SH-SY5Y (cell line): ENCODE measurements around the gene RBM4B.

Source experiments
- GATA2 ChIP-seq: IDR thresholded peaks from 2 replicates; pipeline ENCODE4 v1.6.1; 2011; ENCODE audit warnings: mild to moderate bottlenecking, low read depth, low read length
- GATA3 ChIP-seq: IDR thresholded peaks from 2 replicates; pipeline ENCODE4 v1.6.1; 2011; ENCODE audit warnings: low read depth, mild to moderate bottlenecking, low read length, moderate library complexity

- TF ChIP-seq GATA2 (no peak), GATA3 (no peak)
Measured at GRCh38 chr11:66636411-66636810, 41.3 kb downstream of the RBM4B start.
